Cardiac fibroblast (primary cell): ENCODE data around the gene TFEB.

ENCODE experiments used
- DNase-seq, 2 donors: peaks; one replicate each; pipeline versions ENCODE4 v3.0.0 to v3.0.0-alpha.2; 2010; ENCODE audit warnings: low read depth in 2 of 2
- H3K4me3 ChIP-seq, 2 donors: replicated peaks in 1 of 2; 1 replicate in 1 of 2; 2 replicates in 1 of 2; pipeline ENCODE4 v1.5.1; 2011; ENCODE audit warnings: low read depth in 2 of 2, low read length in 2 of 2, mild to moderate bottlenecking in 2 of 2, moderate library complexity in 1 of 2
- TF ChIP-seq, protein P1 (sequence below): IDR thresholded peaks from one replicate; pipeline ENCODE4 v1.5.1; 2011; ENCODE audit warnings: low read depth, mild to moderate bottlenecking, low read length, inconsistent platforms

The TFEB gene

DNA sequence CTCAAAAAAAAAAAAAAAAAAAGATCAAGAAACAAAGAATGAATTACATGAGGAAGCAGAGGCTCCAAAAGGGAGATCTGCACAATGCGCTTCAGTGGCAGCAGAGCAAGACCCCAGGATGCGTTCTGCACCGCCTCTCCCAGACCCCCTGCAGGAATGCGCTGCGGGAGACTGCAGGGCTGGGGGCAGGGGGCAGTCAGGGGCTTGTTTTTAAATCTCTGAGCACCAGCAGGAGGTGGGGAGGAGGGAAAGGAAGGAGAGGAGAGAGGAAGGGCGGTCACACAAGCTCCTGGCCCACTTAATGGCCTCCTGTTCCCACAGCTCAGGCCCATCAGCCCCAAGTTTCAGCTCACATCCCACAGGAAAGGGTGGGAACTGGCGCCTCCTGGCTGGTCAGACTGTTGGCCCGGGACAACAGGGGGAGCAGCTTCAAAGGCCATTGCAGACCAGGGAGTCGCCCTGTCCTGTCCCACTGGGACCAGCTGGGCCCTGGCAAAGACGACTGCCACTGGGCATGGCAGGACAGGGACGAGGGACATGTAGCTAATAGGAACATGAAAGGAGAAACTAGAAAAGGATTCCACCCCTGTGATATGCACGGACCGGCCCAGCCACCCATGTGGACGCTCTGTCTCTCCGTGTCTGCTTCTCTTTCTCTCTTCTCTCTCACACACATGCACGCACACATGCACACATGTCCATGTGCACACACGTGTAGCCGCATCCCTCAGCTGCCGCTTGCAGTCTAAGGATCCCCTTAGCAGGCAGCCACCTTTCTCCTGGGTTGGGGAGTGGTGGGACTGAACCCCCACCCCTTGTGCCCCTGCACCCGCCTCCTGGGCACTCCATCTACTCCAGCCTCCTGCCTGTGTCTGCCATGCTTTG, 34.7 kb downstream of the TFEB start:
- TF ChIP-seq, protein P1, sequence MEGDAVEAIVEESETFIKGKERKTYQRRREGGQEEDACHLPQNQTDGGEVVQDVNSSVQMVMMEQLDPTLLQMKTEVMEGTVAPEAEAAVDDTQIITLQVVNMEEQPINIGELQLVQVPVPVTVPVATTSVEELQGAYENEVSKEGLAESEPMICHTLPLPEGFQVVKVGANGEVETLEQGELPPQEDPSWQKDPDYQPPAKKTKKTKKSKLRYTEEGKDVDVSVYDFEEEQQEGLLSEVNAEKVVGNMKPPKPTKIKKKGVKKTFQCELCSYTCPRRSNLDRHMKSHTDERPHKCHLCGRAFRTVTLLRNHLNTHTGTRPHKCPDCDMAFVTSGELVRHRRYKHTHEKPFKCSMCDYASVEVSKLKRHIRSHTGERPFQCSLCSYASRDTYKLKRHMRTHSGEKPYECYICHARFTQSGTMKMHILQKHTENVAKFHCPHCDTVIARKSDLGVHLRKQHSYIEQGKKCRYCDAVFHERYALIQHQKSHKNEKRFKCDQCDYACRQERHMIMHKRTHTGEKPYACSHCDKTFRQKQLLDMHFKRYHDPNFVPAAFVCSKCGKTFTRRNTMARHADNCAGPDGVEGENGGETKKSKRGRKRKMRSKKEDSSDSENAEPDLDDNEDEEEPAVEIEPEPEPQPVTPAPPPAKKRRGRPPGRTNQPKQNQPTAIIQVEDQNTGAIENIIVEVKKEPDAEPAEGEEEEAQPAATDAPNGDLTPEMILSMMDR: no peak
- no peak for DNase-seq
- H3K4me3 ChIP-seq: no peak overlapping the region

DNA sequence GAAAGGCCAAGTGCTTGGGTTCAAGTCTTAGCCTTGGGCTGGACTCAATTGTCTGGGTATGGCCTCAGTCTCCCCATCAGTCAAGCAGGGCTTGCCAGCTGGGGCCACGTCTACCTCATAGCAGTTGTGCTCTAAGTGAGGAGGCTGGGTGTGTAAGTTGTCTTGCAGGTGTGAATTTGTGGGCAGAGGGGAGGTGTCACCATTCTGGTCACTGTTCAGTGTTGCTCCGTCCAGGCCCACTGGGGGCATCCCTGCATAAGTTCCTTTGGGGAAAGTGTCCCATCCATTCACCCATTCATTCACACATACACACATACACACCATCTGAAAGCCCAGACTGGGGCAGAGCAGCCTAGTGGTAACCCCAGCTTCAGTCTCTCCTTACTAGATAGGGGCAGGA, 36.3 kb downstream of the TFEB start:
- TF ChIP-seq, protein P1: no peak
- H3K4me3 ChIP-seq: no peak overlapping the region
- no peak for DNase-seq

DNA sequence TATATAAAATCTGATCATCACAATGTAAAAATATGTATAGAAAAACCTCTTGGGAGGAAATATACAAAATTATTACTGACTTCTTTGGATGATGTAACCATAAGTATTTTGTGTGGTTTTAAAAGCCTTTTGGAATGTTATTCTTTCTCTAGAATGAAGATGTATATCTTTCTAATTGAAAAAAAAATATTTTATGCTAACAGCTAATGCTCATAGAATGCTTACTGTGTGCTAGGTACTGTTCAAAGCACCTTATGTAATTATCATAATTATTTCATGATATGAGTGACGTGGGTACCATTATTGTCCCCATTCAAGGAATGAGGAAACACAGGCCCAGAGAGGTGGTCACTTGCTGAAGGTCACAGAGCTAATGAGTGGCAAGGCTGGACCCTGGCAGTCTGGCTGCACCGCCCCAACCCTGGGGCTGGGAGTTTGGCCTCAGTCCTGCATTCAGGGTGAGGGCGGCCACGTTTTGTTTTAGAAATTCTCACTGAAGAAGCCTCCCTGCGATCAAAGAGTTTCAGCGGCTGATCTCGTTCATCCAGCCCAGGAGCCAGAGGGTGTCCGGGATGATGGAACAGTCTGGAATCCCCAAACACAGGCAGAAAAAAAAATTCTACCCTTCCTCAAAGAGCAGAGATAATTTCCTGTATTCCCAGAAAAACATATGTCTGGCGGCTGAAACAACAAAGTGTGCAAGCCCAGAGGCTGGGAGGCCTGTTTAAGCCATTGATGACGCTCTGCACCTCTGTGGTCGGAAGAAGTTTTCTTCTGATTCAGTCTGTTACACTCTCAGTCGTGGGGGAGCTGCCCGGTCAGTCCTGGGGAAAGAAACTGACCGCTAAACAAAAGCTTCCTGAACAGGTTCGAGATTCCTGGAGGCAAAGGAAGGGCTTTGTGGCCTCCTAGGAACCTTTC, 37.3 kb downstream of the TFEB start:
- peak; percentile 83 to 98 for DNase-seq
- TF ChIP-seq, protein P1: no peak
- peak overlapping the region in 1 of 2 donors; percentile 22 for H3K4me3 ChIP-seq

DNA sequence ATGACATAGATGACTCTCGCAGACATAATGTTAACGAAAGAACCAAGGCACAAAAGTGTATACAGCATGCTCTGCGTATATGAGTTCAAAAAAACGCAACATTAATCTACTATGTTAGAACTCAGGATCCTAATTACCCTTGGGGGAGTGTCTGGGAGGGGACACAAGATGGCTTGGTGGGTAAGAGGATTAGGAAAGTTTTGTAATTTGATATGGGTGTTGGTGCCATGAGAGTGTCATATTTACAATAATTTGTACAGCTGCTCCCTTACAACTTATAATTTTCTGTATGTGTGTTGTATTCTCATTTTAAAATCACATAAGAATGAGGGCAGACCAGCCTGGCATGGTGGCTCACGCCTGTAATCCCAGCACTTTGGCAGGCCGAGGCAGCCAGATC, 38.6 kb downstream of the TFEB start:
- no peak for DNase-seq
- H3K4me3 ChIP-seq: no peak overlapping the region
- TF ChIP-seq, protein P1: no peak

DNA sequence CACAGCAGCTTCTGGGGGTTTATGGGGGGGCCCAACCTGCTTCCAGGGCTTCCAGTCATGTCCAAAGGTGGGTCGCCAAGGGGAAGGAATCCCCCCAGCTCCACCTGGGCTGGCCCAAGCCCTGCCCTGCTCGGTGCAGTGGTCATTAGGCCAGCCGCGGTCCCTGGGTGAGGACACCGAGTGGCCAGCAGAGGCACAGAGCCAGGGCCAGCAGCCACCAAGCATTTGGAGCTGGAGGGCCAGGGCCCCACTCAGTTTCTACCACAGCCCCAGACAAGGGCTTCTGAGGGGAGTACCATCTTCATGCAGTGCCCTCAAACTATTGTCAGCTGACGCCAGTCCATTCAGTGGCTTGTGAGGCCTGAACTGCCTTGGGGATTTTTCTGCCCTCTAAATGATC, 39.6 kb downstream of the TFEB start:
- no peak overlapping the region for H3K4me3 ChIP-seq
- no peak for DNase-seq
- TF ChIP-seq, protein P1: no peak

DNA sequence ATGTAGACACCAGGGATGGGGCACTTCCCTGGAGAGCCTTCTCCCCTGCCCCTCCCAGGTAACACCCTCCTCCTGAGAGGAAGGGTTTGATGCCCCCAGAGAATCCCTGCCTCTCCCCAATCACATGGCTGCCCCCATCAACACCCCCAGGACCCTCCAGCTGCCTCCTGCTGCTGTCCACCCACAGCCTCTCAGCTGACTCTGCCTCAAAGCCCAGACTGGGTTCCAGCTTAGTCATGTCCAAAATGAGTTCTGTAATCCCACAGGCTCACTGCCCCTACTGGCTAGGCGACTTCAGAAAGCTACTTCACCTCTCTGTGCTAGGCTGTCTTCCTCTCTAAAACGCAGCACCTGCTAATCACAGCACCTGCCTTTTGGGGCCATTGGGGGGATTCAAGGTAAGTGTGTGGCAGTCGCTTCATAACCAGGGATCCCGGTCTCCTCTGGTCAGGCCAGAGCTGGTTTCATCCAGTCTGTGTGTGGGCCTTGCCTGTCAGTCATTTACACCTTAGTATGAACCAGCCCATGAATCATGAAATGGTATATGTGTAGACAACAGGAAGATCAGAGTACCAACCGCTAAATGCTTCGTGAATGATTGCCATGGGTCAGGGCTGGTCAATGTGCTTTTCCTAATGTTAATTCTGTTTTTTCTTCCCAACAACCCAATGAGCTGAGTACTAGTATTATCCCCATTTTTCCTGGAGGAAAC, 40.4 kb downstream of the TFEB start:
- TF ChIP-seq, protein P1: peak; percentile 26
- H3K4me3 ChIP-seq: no peak overlapping the region
- peak in 1 of 2 donors; percentile 61 for DNase-seq
